HG03139 (cell line): ENCODE measurements around the gene NOC2L.
"Not testable (repeated sequence)": the region's sequence is repeated elsewhere in the genome, so short reads cannot be mapped to it uniquely, and the experiment has no call there.

Source experiments
- ATAC-seq: cut with Tn5 transposase; IDR thresholded peaks from one replicate; pipeline ENCODE4 v1.9.1; 2021; ENCODE audit not compliant: unreplicated experiment

Gene NOC2L

DNA sequence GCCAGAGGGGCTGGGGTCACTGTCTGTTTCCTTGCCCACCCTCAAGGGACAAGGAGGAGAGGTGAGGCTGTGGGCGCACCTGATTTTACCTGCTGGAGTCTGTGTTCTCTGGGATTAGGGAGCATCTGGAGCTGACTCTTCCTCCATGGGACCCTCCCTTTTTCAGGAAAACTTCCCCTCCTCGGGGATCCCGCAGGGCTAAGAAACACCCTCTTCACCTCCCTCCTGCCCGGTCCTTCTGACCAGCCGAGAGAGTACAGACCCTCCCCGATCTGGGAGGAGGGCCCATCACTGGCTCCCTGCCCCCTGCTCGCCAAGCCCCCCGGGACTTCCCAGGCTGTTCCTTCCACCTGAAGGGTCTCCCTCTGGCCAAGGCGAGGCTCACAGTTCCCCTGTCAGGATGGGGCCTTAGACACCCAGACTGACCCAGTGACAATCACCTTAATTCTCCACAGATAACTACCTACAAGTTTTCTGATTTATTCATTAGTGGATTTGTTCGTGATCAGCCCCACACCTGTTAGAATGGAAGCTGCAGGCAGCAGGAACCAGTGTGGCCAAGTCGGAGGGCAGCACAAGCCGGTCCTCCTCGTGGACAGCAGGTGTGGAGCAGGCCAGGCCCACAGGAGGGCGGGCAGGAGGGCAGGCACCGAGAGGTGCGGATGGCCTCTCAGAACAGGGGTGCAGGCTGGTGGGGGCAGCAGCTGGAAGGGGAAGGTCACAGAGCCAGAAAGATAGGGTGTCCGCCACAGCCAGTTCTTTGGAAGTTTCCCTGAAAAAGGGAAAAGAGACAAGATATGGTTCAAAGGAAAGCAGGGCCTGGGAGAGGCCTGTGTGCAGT, 51.2 kb downstream of the NOC2L start:
- ATAC-seq = no peak

DNA sequence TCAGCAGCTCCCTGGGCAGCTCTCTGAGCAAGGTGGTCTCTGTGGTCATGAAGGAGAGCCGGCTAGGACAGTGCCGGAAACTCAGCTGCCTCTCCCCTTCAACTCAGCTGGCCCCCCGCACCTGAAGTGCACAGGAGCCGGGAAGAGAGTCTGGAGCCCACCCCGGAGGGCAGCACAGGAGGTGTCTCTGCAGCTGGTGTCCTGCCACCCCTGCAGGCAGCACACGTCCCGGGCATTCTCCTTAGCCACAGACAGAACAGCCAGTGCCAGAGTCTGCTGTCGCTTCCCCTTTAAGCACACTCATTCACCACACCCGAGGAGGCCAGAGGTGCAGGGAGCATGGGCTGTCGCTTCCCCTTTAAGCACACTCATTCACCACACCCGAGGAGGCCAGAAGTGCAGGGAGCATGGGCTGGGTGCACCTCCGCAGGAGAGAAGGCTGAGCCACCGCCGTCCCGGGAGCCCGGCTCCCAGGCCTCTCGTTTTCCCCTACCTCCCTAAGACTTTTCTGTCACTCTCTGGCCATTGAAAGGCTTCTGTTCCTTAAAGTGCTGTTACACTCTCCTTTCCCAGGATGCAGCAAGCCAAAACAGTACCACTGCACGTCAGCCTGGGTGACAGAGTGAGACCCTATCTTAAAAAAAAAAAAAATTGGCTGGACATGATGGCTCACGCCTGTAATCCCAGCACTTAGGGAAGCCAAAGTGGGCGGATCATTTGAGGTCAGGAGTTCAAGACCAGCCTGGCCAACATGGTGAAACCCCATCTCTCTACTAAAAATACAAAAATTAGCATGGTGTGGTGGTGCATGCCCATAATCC, 52.2 kb downstream of the NOC2L start:
- no peak for ATAC-seq

DNA sequence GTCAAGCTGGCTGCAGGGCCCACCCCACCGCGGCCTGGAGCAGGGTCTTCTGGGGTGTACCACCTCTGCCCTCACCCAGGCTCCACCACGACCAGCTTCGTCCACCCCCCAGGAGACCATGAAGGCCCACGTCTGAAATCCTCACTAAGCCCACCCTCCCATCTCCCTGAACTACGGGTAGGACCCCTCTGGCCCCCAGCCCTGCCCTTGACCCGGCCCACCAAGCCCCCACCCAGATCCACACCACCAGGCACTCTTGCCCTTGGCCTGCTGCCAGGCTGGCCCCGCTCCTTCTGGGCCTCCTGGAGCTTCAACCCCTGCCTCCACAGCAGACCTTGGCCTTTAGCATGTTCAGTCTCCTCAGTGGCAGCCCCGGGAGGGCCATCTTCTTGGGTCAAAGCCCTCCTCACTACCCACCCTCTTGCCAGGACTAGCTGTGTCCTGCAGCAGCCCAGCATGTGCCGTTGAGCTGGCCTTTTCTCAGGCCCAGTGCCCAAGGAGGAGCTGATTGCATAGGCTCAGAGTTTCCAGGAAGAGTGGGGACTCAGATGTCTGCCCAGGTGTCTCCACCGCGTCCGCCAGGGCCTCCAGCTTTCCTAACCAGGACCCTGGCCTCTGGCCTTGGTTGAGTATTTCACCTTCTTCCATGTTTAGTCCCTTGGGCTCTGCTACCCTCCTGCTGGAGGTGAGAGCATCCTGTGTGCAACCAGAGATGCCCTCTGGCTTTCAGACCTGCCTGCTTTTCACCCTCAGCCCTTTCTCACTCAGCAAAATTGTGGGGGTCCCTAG, 53.1 kb downstream of the NOC2L start:
- no peak for ATAC-seq

DNA sequence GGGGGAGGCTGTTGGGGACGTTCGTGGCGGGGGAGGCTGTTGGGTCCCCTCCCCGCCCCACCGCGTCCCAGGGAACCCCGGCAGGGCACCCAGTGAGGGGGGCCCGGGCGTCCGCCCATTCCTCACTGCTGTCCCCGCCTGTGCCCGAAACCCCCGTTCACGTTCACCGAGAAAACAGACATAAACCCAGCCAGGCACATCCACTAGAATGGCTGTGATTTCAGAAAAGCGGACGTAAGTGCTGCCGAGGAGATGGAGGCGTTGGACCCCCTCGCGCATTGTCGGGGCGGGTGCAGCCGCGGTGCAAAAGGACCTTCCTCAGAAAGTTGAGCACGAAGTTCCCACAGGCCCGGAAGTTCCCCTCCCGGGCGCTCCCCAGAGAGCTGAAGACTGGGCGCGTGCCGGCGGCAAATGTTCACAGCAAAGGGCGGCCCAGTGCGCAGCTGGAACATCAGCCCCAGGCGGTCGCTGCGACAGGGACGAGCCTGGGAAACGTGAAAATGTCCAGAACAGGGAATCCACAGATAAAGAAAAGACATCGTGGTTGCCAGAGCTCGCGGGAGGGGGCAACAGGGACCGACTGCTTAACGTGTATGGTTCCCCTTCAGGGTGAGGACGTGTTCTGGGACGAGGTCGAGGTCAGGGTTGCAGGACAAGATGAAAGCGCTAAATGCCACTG, 53.8 kb downstream of the NOC2L start:
- ATAC-seq = no peak

DNA sequence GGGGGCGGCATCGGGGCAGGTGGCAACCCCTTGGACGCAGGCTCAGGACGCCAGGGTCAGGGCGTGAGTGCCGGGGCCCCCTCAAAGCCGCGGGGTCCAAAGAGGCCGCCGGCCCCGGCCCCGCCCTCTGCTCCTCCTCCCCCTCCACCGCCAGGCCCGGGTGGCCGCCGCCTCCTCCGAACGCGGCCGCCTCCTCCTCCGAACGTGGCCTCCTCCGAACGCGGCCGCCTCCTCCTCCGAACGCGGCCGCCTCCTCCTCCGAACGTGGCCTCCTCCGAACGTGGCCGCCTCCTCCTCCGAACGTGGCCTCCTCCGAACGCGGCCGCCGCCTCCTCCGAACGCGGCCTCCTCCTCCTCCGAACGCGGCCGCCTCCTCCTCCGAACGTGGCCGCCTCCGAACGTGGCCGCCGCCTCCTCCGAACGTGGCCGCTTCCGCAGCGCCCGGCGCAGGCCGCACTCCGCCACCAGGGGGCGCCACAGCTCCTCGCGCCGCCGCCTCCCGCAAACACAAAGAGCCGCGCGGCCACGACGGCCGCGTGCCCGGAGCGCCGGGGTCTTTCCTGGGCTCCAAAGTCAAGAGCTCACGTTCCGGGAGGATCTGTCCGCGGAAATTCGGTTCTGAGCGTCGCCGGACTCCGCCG, 54.6 kb downstream of the NOC2L start:
- no peak for ATAC-seq

DNA sequence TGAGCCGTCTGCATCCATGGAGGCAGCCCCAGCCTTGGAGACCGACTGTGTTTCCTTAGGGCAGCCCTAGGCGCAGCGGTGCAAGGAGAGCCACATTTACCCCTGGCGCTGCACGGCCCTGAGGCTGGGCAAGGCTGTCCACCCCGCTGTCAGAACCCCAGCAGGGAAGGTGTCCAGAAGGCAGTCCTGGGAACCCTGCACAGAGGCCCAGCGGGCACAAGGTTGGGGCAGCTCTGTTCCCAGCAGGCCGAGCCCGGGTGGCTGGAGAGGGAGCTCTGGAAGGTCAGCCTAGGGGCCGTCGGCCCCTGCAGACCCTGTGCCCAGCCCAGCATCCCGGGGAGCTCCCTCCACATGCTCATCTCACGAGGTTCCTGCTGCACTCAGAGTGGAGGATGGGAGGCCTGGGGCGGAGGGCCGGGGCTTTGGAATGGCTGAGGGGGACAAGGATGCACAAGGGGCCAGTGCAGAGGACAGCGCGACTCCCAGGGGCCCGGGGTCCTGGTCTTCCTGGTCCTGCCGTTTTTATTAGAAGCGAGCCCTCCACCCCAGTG, 55.3 kb downstream of the NOC2L start:
- ATAC-seq = no peak

DNA sequence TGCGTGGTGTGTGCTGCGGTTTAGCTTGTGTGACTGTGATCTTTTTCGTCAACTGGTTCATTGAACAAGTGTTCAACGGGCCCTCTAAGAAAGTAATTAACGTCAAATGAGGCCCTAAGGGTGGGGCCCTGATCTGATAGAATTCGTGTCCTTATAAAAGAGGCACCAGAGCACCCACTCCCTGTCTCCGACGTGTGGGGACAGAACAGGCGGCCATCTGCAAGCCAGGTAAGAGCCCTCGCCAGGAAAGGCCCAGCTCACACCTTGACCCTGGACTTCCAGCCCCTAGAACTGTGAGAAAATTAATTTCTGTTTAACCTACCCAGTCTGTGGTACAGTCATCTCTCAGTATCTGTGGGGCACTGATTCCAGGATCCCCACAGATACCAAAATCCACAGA, 55.8 kb downstream of the NOC2L start:
- ATAC-seq = no peak

DNA sequence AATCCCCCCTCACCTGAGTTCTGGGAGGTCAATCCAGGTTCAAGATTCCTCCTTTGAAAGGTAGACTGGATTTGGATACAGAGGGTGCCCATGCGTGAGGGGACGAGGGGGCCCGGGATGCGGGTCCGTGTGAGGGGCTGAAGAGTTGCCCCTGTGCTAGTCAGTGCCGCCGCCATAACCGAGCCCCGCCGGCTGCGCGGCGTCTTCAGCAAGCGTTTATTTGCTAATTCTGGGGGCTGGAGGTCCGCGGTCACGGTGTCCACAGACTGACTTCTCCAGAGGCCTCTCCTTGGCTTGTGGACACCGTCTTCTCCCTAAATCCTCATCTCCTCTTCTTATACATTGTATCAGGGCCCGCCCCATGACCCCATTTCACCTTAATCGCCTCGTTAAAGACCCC, 56.3 kb downstream of the NOC2L start:
- no peak for ATAC-seq

DNA sequence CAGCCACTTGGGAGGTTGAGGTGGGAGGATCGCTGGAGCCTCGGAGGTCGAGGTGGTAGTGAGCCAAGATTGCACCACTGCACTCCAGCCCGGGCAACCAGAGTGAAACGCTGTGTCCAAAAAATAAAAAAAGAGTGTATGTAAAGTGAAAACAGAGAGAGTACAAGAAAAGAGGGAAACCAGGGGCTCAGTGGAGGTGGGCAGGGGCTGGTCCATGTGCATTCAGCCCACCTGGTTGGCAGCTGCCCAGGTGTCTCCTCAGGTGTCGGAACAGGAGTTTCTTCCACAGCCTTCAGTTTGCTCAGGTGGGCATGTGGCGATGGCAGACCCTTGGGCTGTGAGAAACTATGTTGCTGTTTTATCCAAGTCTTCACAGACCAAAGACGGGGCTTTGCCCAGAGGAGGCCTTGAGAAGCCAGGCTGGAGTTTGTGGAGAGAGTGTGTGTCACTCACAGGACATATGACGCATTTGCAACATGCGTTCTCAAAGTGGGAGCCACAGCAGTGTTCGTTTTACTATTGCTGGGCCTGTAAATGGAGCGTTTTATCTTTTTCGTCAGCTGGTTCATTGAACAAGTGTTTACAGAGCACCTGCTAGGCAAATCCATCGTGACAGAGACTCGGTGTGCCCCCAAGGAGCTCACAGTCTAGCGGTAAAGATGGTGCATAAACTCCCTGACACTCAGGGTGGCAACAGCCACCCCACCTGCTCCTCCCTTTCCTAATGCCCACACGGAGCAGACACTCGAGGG, 57.8 kb downstream of the NOC2L start:
- no peak for ATAC-seq

DNA sequence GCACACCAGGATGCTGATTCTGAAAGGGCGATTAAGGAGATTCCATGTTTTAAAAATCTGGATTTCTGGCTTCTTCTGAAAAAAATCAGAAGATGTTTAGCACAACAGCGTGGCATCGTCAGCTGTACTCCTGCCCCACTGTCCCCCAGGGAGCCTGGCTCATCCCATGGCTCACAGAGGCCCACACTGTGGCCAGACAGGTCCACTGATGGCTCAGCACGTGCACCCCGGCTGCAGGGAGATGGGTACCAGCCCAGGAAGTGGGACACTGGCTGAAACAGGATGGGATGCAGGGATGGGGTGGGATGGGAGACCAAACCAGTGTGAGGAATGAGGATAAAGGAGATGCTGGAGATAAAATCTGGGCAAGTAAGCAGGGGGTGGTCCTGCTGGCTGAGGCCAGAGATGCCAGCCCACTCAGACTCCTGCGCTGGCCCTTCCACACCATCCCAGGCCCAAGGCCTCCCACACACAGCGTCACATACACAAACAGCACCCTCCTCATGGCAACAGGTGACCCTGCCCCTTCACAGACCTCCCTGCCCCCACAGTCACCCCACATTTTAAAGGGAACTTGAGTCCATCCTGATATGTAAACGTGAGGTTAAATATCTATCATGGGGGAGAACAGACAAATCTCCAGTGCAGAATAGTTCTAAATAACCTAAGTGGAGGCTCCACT, 59.3 kb downstream of the NOC2L start:
- ATAC-seq = no peak

DNA sequence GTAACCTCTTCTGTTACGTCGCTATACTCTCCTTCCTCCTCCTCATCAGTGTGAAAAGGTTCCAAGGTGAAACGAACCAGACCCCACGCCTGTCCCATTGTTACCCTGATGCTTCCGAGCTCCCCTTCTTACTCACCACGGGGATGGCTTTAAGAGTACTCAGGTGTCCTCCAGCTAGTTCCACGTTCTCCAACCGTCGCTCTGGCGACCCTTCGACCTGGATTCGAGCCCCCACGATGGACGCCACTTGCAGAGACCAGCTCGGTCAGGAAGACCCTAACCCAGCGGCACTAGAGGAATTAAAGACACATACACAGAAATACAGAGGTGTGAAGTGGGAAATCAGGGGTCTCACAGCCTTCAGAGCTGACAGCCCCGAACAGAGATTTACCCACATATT, 61.1 kb downstream of the NOC2L start:
- not testable (repeated sequence) for ATAC-seq

DNA sequence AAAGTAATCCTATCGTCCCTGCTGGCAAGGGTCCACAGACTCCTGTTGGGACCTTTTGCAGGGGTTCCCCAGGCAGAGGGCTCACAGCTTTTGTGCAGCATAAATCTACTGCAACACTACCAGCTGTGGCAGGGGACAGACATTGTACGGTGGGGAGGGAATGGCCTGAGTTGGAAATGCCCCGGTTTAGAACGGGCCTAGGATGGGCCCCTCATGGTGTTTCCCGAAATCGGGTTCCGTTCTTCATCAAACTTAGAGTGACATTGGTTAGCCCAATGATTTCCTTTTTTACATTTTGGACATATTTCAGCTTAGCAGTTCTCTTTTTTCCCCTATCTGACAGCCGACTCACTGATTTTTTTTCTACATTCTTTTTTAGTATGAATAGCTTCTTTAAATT, 61.8 kb downstream of the NOC2L start:
- no peak for ATAC-seq
